Prostate gland (tissue), 2 donors: ENCODE measurements around the gene SIDT2.

Experiments used
- CTCF ChIP-seq, 4 experiments: fragments of 200-600 bp in 2 of 4; fragments of 450-650 bp in 2 of 4; sonication (generic) in 2 of 4; IDR thresholded peaks; 1 replicate in 3 of 4; 2 replicates in 1 of 4; pipeline ENCODE4 v1.5.1; 2016 to 2019; ENCODE audit warnings: antibody characterized with exemption in 4 of 4, mild to moderate bottlenecking in 2 of 4, moderate library complexity in 2 of 4
- POLR2A ChIP-seq: fragments of 450-650 bp; IDR thresholded peaks from one replicate; pipeline ENCODE4 v1.6.1; 2016; ENCODE audit warnings: antibody characterized with exemption, mild to moderate bottlenecking
- POLR2AphosphoS5 ChIP-seq: sonication (generic); formaldehyde crosslinking; IDR thresholded peaks from one replicate; pipeline ENCODE4 v1.6.1; 2017; ENCODE audit warnings: antibody characterized with exemption

DNA sequence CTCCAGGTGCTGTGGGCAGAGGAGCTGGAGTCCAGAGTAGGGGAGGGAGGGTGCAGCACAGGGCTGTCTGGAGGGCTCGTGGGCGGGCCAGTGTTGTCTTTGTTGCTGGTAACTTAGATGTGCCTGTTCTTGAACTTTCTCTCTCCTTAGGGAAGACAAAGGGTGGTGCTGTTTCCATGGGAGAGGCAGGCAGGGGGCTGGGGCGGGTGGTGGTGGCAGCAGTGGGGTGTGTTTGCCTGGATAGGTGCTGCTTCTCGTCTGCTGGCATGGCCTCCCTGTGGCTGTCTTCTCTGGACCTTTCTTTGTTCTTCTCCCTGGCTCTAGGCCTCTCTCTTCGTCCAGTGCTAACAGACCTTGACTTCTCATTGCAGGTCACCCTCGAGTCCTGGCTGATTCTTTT lies 8.5 kb downstream of the SIDT2 start:
- no peak for TF ChIP-seq POLR2AphosphoS5
- TF ChIP-seq CTCF (IDR thresholded peaks at IDR 0.05): no peak
- TF ChIP-seq POLR2A: no peak
